DOHH2 (cell line): ENCODE results near the gene CTAG1B.
"Not testable (repeated sequence)": the region's sequence is repeated elsewhere in the genome, so short reads cannot be mapped to it uniquely, and the experiment has no call there.

Experiments used
- EZH2phosphoT487 ChIP-seq: fragments of 200-600 bp; sonication (generic); IDR thresholded peaks from 2 replicates; pipeline ENCODE4 v1.6.1; 2017; ENCODE audit warnings: borderline replicate concordance, mild to moderate bottlenecking, antibody characterized with exemption, low read length, moderate library complexity, mixed read lengths
- TF ChIP-seq, protein P1 (sequence below): fragments of 200-600 bp; sonication (generic); IDR thresholded peaks from one replicate; pipeline ENCODE4 v1.5.1; 2014; ENCODE audit warnings: antibody characterized with exemption, mild to moderate bottlenecking, low read depth, low read length; ENCODE audit not compliant: poor library complexity, severe bottlenecking

DNA sequence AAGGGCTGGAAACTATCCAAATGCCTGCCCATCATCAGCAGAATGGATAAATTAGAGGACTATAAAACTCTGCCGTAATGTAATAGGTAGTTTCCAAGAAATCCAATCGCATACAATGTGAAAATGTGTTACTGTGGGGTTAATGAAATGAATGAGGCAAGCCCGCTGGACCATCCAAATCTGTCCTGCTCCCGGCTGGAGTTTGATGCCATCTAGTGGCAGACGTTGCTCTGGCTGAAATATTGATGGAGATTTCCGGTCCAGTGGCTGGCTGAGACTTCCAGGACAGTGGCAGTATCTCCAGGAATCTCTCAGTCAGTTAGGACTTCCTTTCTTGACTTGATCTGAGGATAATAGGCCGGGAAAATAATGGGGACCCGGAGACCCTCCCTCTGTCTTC lies 36.1 kb downstream of the CTAG1B start:
- TF ChIP-seq, protein P1, sequence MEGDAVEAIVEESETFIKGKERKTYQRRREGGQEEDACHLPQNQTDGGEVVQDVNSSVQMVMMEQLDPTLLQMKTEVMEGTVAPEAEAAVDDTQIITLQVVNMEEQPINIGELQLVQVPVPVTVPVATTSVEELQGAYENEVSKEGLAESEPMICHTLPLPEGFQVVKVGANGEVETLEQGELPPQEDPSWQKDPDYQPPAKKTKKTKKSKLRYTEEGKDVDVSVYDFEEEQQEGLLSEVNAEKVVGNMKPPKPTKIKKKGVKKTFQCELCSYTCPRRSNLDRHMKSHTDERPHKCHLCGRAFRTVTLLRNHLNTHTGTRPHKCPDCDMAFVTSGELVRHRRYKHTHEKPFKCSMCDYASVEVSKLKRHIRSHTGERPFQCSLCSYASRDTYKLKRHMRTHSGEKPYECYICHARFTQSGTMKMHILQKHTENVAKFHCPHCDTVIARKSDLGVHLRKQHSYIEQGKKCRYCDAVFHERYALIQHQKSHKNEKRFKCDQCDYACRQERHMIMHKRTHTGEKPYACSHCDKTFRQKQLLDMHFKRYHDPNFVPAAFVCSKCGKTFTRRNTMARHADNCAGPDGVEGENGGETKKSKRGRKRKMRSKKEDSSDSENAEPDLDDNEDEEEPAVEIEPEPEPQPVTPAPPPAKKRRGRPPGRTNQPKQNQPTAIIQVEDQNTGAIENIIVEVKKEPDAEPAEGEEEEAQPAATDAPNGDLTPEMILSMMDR: not testable (repeated sequence)
- not testable (repeated sequence) for TF ChIP-seq EZH2phosphoT487
